Neural progenitor cell (in vitro differentiated cells): ENCODE measurements around the gene SLC27A3. TPM values are rescaled to one million over a fixed set of nuclear protein-coding genes. Genes with fewer than 3 reads are reported as not detected.
A peak's percentile ranks its signal among the peaks of the same experiment; 100 is the strongest.

Experiments
- DNase-seq: peaks from one replicate; pipeline ENCODE4 v3.0.0-alpha.2; 2016; ENCODE audit warnings: low spot score
- H2AFZ ChIP-seq: fragments of 200-600 bp; sonication (generic); replicated peaks from 2 replicates; pipeline ENCODE4 v1.6.1; 2016; ENCODE audit warnings: antibody characterized with exemption
- H3F3A ChIP-seq: fragments of 200-600 bp; sonication (generic); 2 replicates; pipeline ENCODE4 v1.6.1; 2016; ENCODE audit warnings: antibody characterized with exemption, low read depth
- H3K27ac ChIP-seq: fragments of 200-600 bp; sonication (generic); 2 replicates; pipeline ENCODE4 v1.5.1; 2016; ENCODE audit warnings: mild to moderate bottlenecking
- H3K27me3 ChIP-seq: fragments of 200-600 bp; sonication (generic); 2 replicates; pipeline ENCODE4 v1.6.1; 2016; ENCODE audit warnings: mild to moderate bottlenecking, moderate library complexity
- H3K36me3 ChIP-seq: fragments of 200-600 bp; sonication (generic); 2 replicates; pipeline ENCODE4 v1.5.1; 2016
- H3K4me1 ChIP-seq: fragments of 200-600 bp; sonication (generic); 2 replicates; pipeline ENCODE4 v1.6.1; 2016; ENCODE audit warnings: mixed run types
- H3K4me2 ChIP-seq: fragments of 200-600 bp; sonication (generic); 2 replicates; pipeline ENCODE4 v1.6.1; 2016
- H3K4me3 ChIP-seq: fragments of 200-600 bp; sonication (generic); 2 replicates; pipeline ENCODE4 v1.5.1; 2016
- H3K79me2 ChIP-seq: fragments of 200-600 bp; sonication (generic); 2 replicates; pipeline ENCODE4 v1.6.1; 2016; ENCODE audit warnings: low read depth
- H3K9ac ChIP-seq: fragments of 200-600 bp; sonication (generic); 2 replicates; pipeline ENCODE4 v1.6.1; 2016
- H3K9me3 ChIP-seq: fragments of 200-600 bp; sonication (generic); 2 replicates; pipeline ENCODE4 v1.5.1; 2016; ENCODE audit warnings: low read depth
- H4K20me1 ChIP-seq: fragments of 200-600 bp; sonication (generic); 2 replicates; pipeline ENCODE4 v1.6.1; 2016; ENCODE audit warnings: low read depth
- H3K27ac Mint-ChIP-seq: 3 replicates; pipeline ENCODE4 v1.8.0; 2021; ENCODE audit warnings: mixed read lengths
- H3K27me3 Mint-ChIP-seq: 2 replicates; pipeline ENCODE4 v1.8.0; 2022; ENCODE audit warnings: low read depth, mild to moderate bottlenecking, inconsistent platforms, moderate library complexity, mixed read lengths; ENCODE audit not compliant: insufficient read depth
- H3K36me3 Mint-ChIP-seq: 3 replicates; pipeline ENCODE4 v1.8.0; 2021; ENCODE audit warnings: mixed read lengths
- H3K4me1 Mint-ChIP-seq: 3 replicates; pipeline ENCODE4 v1.8.0; 2021; ENCODE audit warnings: mixed read lengths
- H3K4me3 Mint-ChIP-seq: 3 replicates; pipeline ENCODE4 v1.8.0; 2021; ENCODE audit warnings: mild to moderate bottlenecking, moderate library complexity, mixed read lengths
- H3K9me3 Mint-ChIP-seq: 3 replicates; pipeline ENCODE4 v1.8.0; 2020; ENCODE audit warnings: mixed read lengths
- EZH2 ChIP-seq: fragments of 200-600 bp; sonication (generic); IDR thresholded peaks from 2 replicates; pipeline ENCODE4 v1.6.1; 2017; ENCODE audit warnings: antibody characterized with exemption, mild to moderate bottlenecking, moderate library complexity
- EZH2phosphoT487 ChIP-seq: fragments of 200-600 bp; sonication (generic); IDR thresholded peaks from 2 replicates; pipeline ENCODE4 v1.6.1; 2017; ENCODE audit warnings: antibody characterized with exemption
- total RNA-seq: library from RNA; depleted of rRNA; stranded (reverse); fragments of >200 nt; gene quantifications from 2 replicates; pipeline ENCODE4 v1.2.3, GENCODE V29; 2015; ENCODE audit warnings: low replicate concordance
- TF ChIP-seq, protein P1 (sequence below): fragments of 200-600 bp; sonication (generic); IDR thresholded peaks from 2 replicates; pipeline ENCODE4 v1.5.1; 2017; ENCODE audit warnings: antibody characterized with exemption, mild to moderate bottlenecking

The SLC27A3 gene
- total RNA-seq, 1 donor from 2014 or later, result 10.1 TPM

DNA sequence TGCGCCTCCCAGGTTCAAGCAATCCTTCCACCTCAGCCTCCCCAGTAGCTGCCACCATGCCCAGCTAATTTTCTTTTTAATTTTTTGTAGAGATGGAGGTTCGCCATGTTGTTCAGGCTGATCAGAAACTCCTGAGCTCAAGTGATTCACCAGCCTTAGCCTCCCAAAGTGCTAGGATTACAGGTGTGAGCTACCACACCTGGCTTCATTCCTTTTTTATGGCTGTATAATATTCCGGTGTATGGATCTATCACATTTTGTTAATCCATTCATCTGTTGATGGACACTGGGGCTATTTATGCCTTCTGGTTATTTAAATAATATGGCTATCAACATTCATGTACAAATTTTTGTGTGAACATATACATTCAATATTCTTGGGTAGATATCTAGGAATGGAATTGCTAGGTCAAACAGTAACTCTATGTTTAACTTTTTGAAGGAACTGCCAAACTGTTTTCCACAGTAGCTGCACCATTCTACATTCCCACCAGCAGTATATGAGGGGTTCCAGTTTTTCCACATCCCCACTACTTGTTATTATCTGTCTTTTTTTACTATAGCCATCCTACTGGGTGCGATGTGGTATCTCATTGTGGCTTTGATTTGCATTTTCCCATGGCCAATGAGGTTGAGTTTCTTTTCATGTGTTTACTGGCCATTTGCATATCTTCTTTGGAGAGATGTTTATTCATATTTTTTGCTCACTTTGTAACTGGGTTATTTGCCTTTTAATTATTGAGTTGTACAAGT lies 11.0 kb downstream of the SLC27A3 start:
- Histone ChIP-seq H3K4me2 (no peak overlapping the region), H3F3A (peaks cover 22% of the 10 kb centered on the region), H3K79me2 (no peaks in the 10 kb centered on the region), H3K9me3 (no peaks in the 10 kb centered on the region), H3K9ac (no peak overlapping the region), H3K27me3 (no peaks in the 10 kb centered on the region), H3K4me3 (no peak overlapping the region), H3K27ac (no peak overlapping the region), H2AFZ (no peak overlapping the region), H4K20me1 (no peaks in the 10 kb centered on the region), H3K4me1 (peaks cover 7% of the 10 kb centered on the region), H3K36me3 (no peaks in the 10 kb centered on the region)
- peaks cover 26% of the 10 kb centered on the region for H3K4me1 Mint-ChIP-seq
- H3K4me3 Mint-ChIP-seq, result no peak overlapping the region
- DNase-seq, result no peak
- TF ChIP-seq EZH2 (no peak), EZH2phosphoT487 (no peak)
- TF ChIP-seq, protein P1, sequence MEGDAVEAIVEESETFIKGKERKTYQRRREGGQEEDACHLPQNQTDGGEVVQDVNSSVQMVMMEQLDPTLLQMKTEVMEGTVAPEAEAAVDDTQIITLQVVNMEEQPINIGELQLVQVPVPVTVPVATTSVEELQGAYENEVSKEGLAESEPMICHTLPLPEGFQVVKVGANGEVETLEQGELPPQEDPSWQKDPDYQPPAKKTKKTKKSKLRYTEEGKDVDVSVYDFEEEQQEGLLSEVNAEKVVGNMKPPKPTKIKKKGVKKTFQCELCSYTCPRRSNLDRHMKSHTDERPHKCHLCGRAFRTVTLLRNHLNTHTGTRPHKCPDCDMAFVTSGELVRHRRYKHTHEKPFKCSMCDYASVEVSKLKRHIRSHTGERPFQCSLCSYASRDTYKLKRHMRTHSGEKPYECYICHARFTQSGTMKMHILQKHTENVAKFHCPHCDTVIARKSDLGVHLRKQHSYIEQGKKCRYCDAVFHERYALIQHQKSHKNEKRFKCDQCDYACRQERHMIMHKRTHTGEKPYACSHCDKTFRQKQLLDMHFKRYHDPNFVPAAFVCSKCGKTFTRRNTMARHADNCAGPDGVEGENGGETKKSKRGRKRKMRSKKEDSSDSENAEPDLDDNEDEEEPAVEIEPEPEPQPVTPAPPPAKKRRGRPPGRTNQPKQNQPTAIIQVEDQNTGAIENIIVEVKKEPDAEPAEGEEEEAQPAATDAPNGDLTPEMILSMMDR, result no peak
- no peaks in the 10 kb centered on the region for H3K9me3 Mint-ChIP-seq
- peaks cover 6% of the 10 kb centered on the region for H3K27me3 Mint-ChIP-seq
- H3K36me3 Mint-ChIP-seq, result no peaks in the 10 kb centered on the region
- H3K27ac Mint-ChIP-seq, result no peak overlapping the region

DNA sequence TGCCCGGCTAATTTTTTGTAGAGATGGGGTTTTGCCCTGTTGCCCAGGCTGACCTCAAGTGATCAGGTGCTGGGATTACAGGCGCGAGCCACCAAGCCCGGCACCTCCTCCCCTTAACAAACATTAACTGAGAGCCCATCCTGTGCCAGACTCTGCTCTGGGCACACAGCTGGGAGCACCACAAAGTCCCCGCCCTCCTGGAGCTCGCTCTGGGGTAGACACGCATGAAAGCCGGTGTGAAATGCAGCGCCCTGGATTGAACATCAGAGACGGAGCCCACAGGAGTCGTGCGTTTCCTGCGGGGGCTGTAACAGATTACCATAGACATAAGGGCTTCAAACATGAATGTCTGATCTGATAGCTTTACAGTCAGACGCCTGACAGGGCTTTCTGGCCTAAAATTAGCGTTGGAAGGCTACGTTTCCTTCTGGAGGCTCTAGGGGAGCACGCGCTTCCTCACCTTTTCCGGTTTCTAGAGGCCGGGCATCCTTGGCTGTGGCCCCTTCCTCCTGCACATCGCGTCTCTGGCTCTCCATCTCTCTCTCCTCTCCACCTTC lies 14.3 kb downstream of the SLC27A3 start:
- no peak for DNase-seq
- peaks cover 22% of the 10 kb centered on the region for H3F3A ChIP-seq
- peaks cover 21% of the 10 kb centered on the region for H3K4me1 ChIP-seq
- H3K9ac ChIP-seq, result no peak overlapping the region
- H3K36me3 Mint-ChIP-seq, result no peaks in the 10 kb centered on the region
- H3K4me3 Mint-ChIP-seq, result no peak overlapping the region
- peaks cover 44% of the 10 kb centered on the region for H3K4me1 Mint-ChIP-seq
- peaks cover 16% of the 10 kb centered on the region for H4K20me1 ChIP-seq
- H3K79me2 ChIP-seq, result no peaks in the 10 kb centered on the region
- no peak overlapping the region for H3K4me2 ChIP-seq
- peaks cover 5% of the 10 kb centered on the region for H3K27me3 Mint-ChIP-seq
- H2AFZ ChIP-seq, result no peak overlapping the region
- peak overlapping the region; percentile 53 for H3K27ac Mint-ChIP-seq
- no peaks in the 10 kb centered on the region for H3K9me3 ChIP-seq
- H3K36me3 ChIP-seq, result no peaks in the 10 kb centered on the region
- TF ChIP-seq EZH2 (no peak), EZH2phosphoT487 (no peak)
- TF ChIP-seq, protein P1, result no peak
- H3K9me3 Mint-ChIP-seq, result no peaks in the 10 kb centered on the region
- H3K4me3 ChIP-seq, result no peak overlapping the region
- no peak overlapping the region for H3K27ac ChIP-seq
- no peaks in the 10 kb centered on the region for H3K27me3 ChIP-seq

DNA sequence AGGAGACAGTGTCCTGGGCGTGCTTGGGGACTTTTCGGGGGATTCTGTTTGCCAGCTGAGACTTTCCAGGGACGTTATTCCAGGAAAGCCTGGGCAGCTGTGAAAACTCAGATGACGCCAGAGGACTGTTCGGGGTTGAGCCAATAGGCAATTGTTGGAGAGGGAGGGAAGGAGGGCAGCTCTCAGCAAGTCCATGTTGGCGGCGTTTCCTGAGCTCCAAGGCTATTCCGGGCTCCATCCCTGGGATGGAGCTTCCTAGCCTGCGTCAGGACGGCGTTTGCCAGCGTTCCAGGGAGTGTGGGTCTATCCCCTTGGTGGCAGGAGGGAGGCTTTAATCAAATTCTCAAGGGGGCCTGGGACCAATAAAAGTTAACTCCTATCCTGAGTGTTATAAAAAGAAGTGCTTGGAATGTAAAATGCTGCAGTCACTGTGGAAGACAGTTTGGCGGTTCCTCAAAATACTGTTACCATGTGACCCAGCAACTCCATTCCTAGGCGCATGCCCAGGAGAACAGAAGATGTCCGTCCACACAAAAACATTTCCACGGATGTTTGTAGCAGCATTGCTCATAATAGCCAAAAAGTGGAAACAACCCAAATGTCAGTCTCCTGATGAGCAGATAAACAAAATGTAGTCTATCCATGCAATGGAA lies 15.2 kb downstream of the SLC27A3 start:
- no peak overlapping the region for H2AFZ ChIP-seq
- no peak for DNase-seq
- Mint-ChIP-seq H3K36me3 (no peaks in the 10 kb centered on the region), H3K27me3 (peaks cover 5% of the 10 kb centered on the region), H3K9me3 (no peaks in the 10 kb centered on the region), H3K4me1 (peaks cover 46% of the 10 kb centered on the region), H3K4me3 (no peak overlapping the region), H3K27ac (peak overlapping the region; percentile 53)
- no peaks in the 10 kb centered on the region for H3K79me2 ChIP-seq
- no peaks in the 10 kb centered on the region for H3K36me3 ChIP-seq
- peaks cover 20% of the 10 kb centered on the region for H3F3A ChIP-seq
- H3K4me3 ChIP-seq, result no peak overlapping the region
- TF ChIP-seq EZH2phosphoT487 (no peak), EZH2 (no peak)
- TF ChIP-seq, protein P1, result no peak
- H3K9ac ChIP-seq, result no peak overlapping the region
- H3K4me1 ChIP-seq, result peaks cover 29% of the 10 kb centered on the region
- no peak overlapping the region for H3K27ac ChIP-seq
- no peaks in the 10 kb centered on the region for H3K9me3 ChIP-seq
- no peaks in the 10 kb centered on the region for H3K27me3 ChIP-seq
- no peak overlapping the region for H3K4me2 ChIP-seq
- peaks cover 23% of the 10 kb centered on the region for H4K20me1 ChIP-seq
